CD8-positive, alpha-beta memory T cell (primary cell): ENCODE data around the gene LRRC4C. TPM values are rescaled to one million over a fixed set of nuclear protein-coding genes. Genes with fewer than 3 reads are reported as not detected.
"Not testable (repeated sequence)": the region's sequence is repeated elsewhere in the genome, so short reads cannot be mapped to it uniquely, and the experiment has no call there.

Source experiments
- CTCF ChIA-PET: fragments of 350-600 bp; sonication (Branson Sonifier 250); formaldehyde crosslinking; loops from one replicate; lab custom pipeline; 2021; ENCODE audit warnings: antibody characterized with exemption; lab: Charles Lee
- POLR2A ChIA-PET: fragments of 350-600 bp; sonication (Branson Sonifier 250); formaldehyde crosslinking; loops from one replicate; lab custom pipeline; 2021; ENCODE audit warnings: antibody characterized with exemption; lab: Charles Lee
- DNase-seq, 5 donors: peaks; one replicate each; pipeline versions ENCODE4 v3.0.0 to v3.0.0-alpha.2; 2020 to 2022; ENCODE audit warnings: mixed read lengths in 1 of 5
- H3K27ac ChIP-seq: one replicate; pipeline ENCODE4 v1.7.0; 2013; ENCODE audit warnings: low read depth, mild to moderate bottlenecking, low read length, moderate library complexity
- H3K27me3 ChIP-seq: 2 replicates; pipeline ENCODE4 v1.7.0; 2013; ENCODE audit warnings: low read length, mild to moderate bottlenecking; ENCODE audit not compliant: insufficient read depth, poor library complexity, severe bottlenecking
- H3K36me3 ChIP-seq: 2 replicates; pipeline ENCODE4 v1.7.0; 2013; ENCODE audit warnings: mild to moderate bottlenecking, low read length, moderate library complexity; ENCODE audit not compliant: insufficient read depth
- H3K4me1 ChIP-seq: 2 replicates; pipeline ENCODE4 v1.7.0; 2013; ENCODE audit warnings: mild to moderate bottlenecking, low read length, moderate library complexity; ENCODE audit not compliant: insufficient read depth
- H3K4me3 ChIP-seq: 2 replicates; pipeline ENCODE4 v1.7.0; 2013; ENCODE audit warnings: mild to moderate bottlenecking, low read length
- H3K9me3 ChIP-seq: 2 replicates; pipeline ENCODE4 v1.7.0; 2013; ENCODE audit warnings: mild to moderate bottlenecking, low read length
- H3K27ac Mint-ChIP-seq, 8 donors: one replicate each; pipeline ENCODE4 v1.8.0; 2020 to 2021; ENCODE audit warnings: mixed read lengths in 8 of 8, mild to moderate bottlenecking in 6 of 8, inconsistent platforms in 3 of 8, moderate library complexity in 3 of 8
- H3K27me3 Mint-ChIP-seq, 2 donors: one replicate each; pipeline ENCODE4 v1.8.0; 2020 to 2021; ENCODE audit warnings: mixed read lengths in 2 of 2, mild to moderate bottlenecking in 1 of 2, moderate library complexity in 1 of 2
- H3K36me3 Mint-ChIP-seq, 3 donors: one replicate each; pipeline ENCODE4 v1.8.0; 2020 to 2021; ENCODE audit warnings: mixed read lengths in 3 of 3, inconsistent platforms in 1 of 3, mild to moderate bottlenecking in 1 of 3
- H3K4me1 Mint-ChIP-seq, 3 donors: one replicate each; pipeline ENCODE4 v1.8.0; 2020 to 2021; ENCODE audit warnings: mixed read lengths in 3 of 3, inconsistent platforms in 1 of 3, mild to moderate bottlenecking in 1 of 3
- H3K4me3 Mint-ChIP-seq, 7 donors: one replicate each; pipeline ENCODE4 v1.8.0; 2020 to 2021; ENCODE audit warnings: mixed read lengths in 7 of 7, mild to moderate bottlenecking in 6 of 7, moderate library complexity in 4 of 7, inconsistent platforms in 2 of 7
- H3K9me3 Mint-ChIP-seq, 5 donors: one replicate each; pipeline ENCODE4 v1.8.0; 2020 to 2022; ENCODE audit warnings: mixed read lengths in 5 of 5, mild to moderate bottlenecking in 3 of 5, moderate library complexity in 2 of 5, inconsistent platforms in 1 of 5
- polyA plus RNA-seq: library from polyadenylated mRNA; unstranded; fragments of 300-500 nt; fragmentation: Illumina TruSeq; gene quantifications from one replicate; pipeline ENCODE4 v1.2.3, GENCODE V29; 2021
- total RNA-seq, 2 experiments: library from RNA; stranded (reverse); gene quantifications; one replicate each; pipeline ENCODE4 v1.2.3, GENCODE V29; 2021

LRRC4C gene
- total and polyA plus RNA-seq, 3 experiments from 2014 or later = not detected

DNA sequence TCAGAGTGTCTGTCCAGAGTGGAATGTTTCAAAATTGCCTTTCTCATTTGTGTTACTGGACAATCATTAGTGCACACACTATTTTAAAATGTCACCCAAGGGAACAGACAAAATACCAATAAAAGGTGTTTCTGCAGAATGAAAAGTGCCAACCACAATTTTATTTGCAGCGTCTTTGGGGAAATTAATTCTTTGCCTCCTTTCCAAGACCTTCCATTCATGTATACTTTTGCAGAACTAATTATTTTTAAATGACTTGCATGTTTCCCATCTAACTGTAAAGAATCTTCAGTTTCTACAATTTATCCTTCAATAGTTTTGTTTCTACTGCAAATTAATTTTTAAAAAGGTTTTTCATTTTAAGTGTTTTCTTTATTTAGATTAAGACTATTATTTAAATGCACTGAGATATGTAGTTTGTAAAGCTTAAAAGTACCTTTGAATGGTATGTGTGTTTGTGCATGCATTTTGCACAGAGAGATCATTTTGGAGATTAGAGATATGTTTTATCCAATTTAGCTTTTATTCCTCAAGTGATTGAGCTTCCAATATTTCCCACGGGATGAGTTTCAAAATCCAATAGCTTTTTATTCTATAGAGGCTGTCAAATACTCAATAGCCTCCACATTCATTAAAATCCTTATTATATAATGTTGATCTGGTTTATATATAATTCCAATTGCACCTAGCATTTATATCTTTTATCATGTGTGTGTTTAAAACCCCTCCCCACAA, 1235.7 kb downstream of the LRRC4C start:
- H3K36me3 ChIP-seq = no peaks in the 10 kb centered on the region
- H3K4me1 ChIP-seq = no peaks in the 10 kb centered on the region
- DNase-seq = no peak
- no peaks in the 10 kb centered on the region for H3K27me3 ChIP-seq
- Mint-ChIP-seq H3K36me3 (no peaks in the 10 kb centered on the region), H3K4me1 (no peaks in the 10 kb centered on the region), H3K9me3 (peaks cover 0 to 43% (median 15%) of the 10 kb centered on the region in 5 donors), H3K27ac (no peak overlapping the region), H3K27me3 (no peaks in the 10 kb centered on the region), H3K4me3 (no peak overlapping the region)
- POLR2A ChIA-PET = no interaction called here
- H3K27ac ChIP-seq = no peak overlapping the region
- no peaks in the 10 kb centered on the region for H3K9me3 ChIP-seq
- H3K4me3 ChIP-seq = no peak overlapping the region
- CTCF ChIA-PET = no interaction called here

DNA sequence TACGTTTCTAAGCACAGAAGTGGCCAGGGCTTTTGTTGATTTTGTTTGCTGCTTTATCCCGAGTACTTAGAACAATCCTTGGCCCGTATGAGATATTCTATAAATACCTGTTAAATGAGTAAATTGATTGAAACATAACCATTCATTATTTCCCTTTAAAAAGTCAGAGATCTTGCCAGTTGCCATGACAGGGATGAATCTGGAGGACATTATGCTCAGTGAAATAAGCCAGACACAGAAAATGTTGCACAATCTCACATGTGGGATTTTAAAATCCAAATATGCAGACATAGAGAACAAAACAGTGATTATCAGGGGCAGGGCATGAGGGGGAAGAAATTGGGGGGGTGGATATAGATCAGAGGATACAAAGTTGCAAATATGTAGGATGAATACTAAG, 1240.1 kb downstream of the LRRC4C start:
- Mint-ChIP-seq H3K27ac (no peak overlapping the region), H3K4me3 (no peak overlapping the region), H3K36me3 (no peaks in the 10 kb centered on the region), H3K27me3 (no peaks in the 10 kb centered on the region), H3K9me3 (peaks cover 4 to 54% (median 21%) of the 10 kb centered on the region in 5 donors), H3K4me1 (no peaks in the 10 kb centered on the region)
- no peak for DNase-seq
- Histone ChIP-seq H3K36me3 (no peaks in the 10 kb centered on the region), H3K27me3 (no peaks in the 10 kb centered on the region), H3K9me3 (no peaks in the 10 kb centered on the region), H3K27ac (no peak overlapping the region), H3K4me3 (no peak overlapping the region), H3K4me1 (no peaks in the 10 kb centered on the region)
- CTCF ChIA-PET = no interaction called here
- POLR2A ChIA-PET = no interaction called here

DNA sequence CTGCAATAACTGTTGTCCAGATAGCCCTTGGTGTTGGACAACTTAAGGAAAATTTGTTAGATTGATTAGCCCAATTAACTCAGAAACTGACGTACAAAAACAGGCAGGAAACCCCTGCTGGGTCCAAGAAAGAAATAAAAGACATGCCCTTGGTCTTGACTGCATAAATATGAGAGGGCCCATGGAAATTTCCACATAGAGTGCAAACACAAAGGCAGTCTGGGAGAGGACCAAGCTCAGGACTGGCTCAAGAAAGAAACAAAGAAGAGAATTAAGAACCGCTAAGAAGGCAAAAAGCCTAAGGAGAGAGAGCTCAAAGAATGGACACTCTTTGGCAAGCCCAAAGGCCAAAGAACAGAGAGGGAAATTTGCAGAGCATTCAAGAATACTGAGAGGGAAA, 1243.9 kb downstream of the LRRC4C start:
- POLR2A ChIA-PET = no interaction called here
- Histone ChIP-seq H3K4me3 (no peak overlapping the region), H3K36me3 (no peaks in the 10 kb centered on the region), H3K27ac (no peak overlapping the region), H3K4me1 (no peaks in the 10 kb centered on the region), H3K9me3 (no peaks in the 10 kb centered on the region), H3K27me3 (no peaks in the 10 kb centered on the region)
- CTCF ChIA-PET = no interaction called here
- Mint-ChIP-seq H3K27me3 (no peaks in the 10 kb centered on the region), H3K4me1 (no peaks in the 10 kb centered on the region), H3K36me3 (no peaks in the 10 kb centered on the region), H3K9me3 (peaks cover 4 to 44% (median 19%) of the 10 kb centered on the region in 5 donors), H3K27ac (no peak overlapping the region), H3K4me3 (no peak overlapping the region)
- no peak for DNase-seq

DNA sequence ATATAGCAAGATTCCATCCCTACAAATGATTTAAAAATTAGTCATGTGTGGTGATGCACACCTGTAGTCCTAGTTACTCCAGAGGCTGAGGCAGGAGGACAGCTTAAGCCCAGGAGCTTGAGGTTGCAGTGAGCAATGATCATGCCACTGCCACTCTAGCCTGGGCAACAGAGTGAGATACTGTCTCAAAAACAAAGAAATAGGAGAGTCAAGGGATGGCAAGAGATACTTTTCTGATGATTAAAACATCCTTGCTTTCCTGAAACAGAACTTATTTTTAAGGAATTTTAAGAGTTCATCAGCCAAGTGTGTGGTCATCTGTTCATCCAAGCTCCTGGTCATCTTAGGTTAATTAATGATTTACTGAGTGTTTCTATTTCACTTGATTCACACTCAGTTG, 1252.0 kb downstream of the LRRC4C start:
- Histone ChIP-seq H3K27me3 (no peaks in the 10 kb centered on the region), H3K4me3 (no peak overlapping the region), H3K36me3 (no peaks in the 10 kb centered on the region), H3K9me3 (no peaks in the 10 kb centered on the region), H3K27ac (no peak overlapping the region), H3K4me1 (no peaks in the 10 kb centered on the region)
- DNase-seq = no peak
- Mint-ChIP-seq H3K9me3 (peaks cover 3 to 28% (median 11%) of the 10 kb centered on the region in 5 donors), H3K4me1 (no peaks in the 10 kb centered on the region), H3K4me3 (no peak overlapping the region), H3K27ac (no peak overlapping the region), H3K36me3 (no peaks in the 10 kb centered on the region), H3K27me3 (no peaks in the 10 kb centered on the region)
- POLR2A ChIA-PET = no interaction called here
- CTCF ChIA-PET = no interaction called here

DNA sequence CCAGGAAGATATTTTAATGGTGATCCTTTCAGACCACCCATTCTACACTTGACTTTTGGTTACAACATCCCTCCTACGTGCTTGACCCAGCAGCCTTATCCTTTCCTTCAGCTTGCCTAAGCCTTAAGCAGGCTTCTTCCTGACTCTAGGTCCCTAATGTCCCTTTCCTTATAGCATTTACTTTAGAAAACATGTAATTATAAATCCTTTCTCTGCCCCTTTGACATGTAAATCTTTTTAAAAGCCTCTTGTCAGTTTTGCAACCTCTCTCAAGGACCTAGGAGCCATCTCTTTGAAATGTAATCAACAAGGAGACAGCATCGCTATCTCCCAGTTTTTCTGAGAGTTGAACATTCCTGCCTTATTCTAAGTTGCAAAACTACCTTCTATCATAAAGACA, 1255.2 kb downstream of the LRRC4C start:
- Mint-ChIP-seq H3K9me3 (peaks cover 3 to 31% (median 8%) of the 10 kb centered on the region in 5 donors), H3K27ac (no peak overlapping the region), H3K36me3 (no peaks in the 10 kb centered on the region), H3K4me1 (no peaks in the 10 kb centered on the region), H3K4me3 (no peak overlapping the region), H3K27me3 (no peaks in the 10 kb centered on the region)
- Histone ChIP-seq H3K4me3 (no peak overlapping the region), H3K9me3 (no peaks in the 10 kb centered on the region), H3K36me3 (no peaks in the 10 kb centered on the region), H3K27ac (no peak overlapping the region), H3K27me3 (no peaks in the 10 kb centered on the region), H3K4me1 (no peaks in the 10 kb centered on the region)
- no peak for DNase-seq
- ChIA-PET POLR2A (no interaction called here), CTCF (interaction anchor here (1.6 kb wide), 1 partner anchor 9 kb away, joined by 3 read pairs; no protein-coding TSS in a partner anchor)

DNA sequence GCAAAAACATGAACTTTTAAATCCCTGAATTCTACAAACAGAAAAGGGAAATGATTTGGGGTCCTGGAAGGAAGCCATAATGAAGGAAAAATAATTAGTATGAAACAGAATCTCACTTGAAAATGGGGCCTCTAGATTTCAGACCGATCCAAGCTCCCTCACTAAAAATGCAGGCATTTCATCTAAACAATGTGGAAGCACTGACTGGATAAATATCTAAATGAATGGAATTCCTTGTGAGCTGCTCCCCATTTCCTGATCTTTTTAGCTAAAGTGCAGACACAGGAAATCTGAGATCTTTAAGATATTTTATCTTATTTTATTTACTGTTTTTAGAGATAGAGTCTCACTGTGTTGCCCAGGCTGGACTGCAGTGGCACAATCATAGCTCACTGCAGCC, 1255.8 kb downstream of the LRRC4C start:
- ChIA-PET POLR2A (no interaction called here), CTCF (interaction anchor here (1.6 kb wide), 1 partner anchor 10 kb away, joined by 3 read pairs; no protein-coding TSS in a partner anchor)
- no peaks in the 10 kb centered on the region for H3K4me1 ChIP-seq
- Mint-ChIP-seq H3K4me1 (no peaks in the 10 kb centered on the region), H3K4me3 (no peak overlapping the region), H3K27me3 (no peaks in the 10 kb centered on the region), H3K9me3 (peaks cover 3 to 30% (median 11%) of the 10 kb centered on the region in 5 donors), H3K36me3 (no peaks in the 10 kb centered on the region), H3K27ac (no peak overlapping the region)
- no peaks in the 10 kb centered on the region for H3K36me3 ChIP-seq
- no peak overlapping the region for H3K4me3 ChIP-seq
- no peak for DNase-seq
- H3K9me3 ChIP-seq = no peaks in the 10 kb centered on the region
- H3K27ac ChIP-seq = no peak overlapping the region
- no peaks in the 10 kb centered on the region for H3K27me3 ChIP-seq

DNA sequence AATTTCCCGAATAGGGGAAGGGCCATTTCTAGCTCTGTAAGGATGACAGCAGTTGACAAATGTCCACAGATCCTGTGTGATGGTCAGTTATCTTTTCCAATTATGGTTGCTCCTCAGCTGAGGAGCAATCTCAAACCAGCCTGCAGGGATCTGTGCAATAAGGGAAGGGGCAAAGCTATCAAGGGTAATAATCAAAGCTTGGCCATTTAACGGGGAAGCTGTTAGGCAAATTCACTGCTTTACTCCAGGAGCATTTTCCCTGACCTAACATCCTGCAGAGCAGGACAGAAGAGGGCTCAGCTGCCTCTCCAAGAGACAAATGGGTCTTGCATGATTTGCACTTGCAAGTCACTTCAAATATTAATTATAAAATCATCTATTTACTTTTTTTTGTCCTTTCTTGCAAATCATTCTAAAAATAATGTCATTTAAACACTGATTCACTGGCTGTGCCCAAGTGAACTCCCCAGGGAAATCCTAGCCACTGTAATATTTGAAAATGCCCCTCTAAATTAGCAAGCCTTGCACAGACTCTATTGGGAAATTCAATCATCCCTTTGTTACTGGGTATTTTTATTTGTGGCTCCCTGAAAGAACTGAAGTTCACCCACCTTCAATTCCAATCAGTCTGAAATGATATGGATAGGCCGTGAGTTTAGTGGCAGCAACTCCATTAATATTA, 1256.7 kb downstream of the LRRC4C start:
- Histone ChIP-seq H3K4me3 (no peak overlapping the region), H3K4me1 (no peaks in the 10 kb centered on the region), H3K36me3 (no peaks in the 10 kb centered on the region), H3K27me3 (no peaks in the 10 kb centered on the region), H3K9me3 (no peaks in the 10 kb centered on the region), H3K27ac (no peak overlapping the region)
- DNase-seq = no peak
- peaks cover 3 to 34% (median 10%) of the 10 kb centered on the region in 5 donors for H3K9me3 Mint-ChIP-seq
- POLR2A ChIA-PET = no interaction called here
- H3K4me3 Mint-ChIP-seq = no peak overlapping the region
- no peaks in the 10 kb centered on the region for H3K27me3 Mint-ChIP-seq
- H3K36me3 Mint-ChIP-seq = no peaks in the 10 kb centered on the region
- CTCF ChIA-PET = interaction anchor here (1.6 kb wide), 1 partner anchor 10 kb away, joined by 3 read pairs; no protein-coding TSS in a partner anchor
- H3K4me1 Mint-ChIP-seq = no peaks in the 10 kb centered on the region
- H3K27ac Mint-ChIP-seq = no peak overlapping the region

DNA sequence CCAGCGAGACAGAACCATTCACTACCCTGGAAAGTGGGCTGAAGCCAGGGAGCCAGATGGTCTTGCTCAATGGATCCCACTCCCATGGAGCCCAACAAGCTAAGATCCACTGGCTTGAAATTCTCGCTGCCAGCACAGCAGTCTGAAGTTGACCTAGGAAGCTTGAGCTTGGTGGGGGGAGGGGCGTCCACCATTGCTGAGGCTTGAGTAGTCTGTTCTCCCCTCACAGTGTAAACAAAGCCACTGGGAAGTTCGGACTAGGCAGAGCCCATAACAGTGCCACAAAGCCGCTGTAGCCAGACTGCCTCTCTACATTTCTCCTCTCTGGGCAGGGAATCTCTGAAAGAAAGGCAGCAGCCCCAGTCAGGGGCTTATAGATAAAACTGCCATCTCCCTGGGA, 1266.9 kb downstream of the LRRC4C start:
- H3K4me3 Mint-ChIP-seq, H3K9me3 ChIP-seq, H3K36me3 Mint-ChIP-seq, H3K4me1 ChIP-seq, H3K27me3 ChIP-seq, H3K4me1 Mint-ChIP-seq, DNase-seq, H3K36me3 ChIP-seq, H3K4me3 ChIP-seq, H3K27me3 Mint-ChIP-seq, H3K27ac ChIP-seq, POLR2A ChIA-PET, H3K27ac Mint-ChIP-seq, CTCF ChIA-PET: not testable (repeated sequence)
- peaks cover 2 to 26% (median 10%) of the 10 kb centered on the region in 5 donors for H3K9me3 Mint-ChIP-seq
